HEK293 (cell line): Measurements from ENCODE around the gene CD151.

ENCODE experiments used
- ZBTB21 ChIP-seq: fragments of 450-650 bp; formaldehyde crosslinking; IDR thresholded peaks from 2 replicates; pipeline ENCODE4 v1.5.1; 2017; ENCODE audit warnings: missing biosample characterization, missing genetic modification characterization
- ZNF132 ChIP-seq: fragments of 450-650 bp; formaldehyde crosslinking; IDR thresholded peaks from 2 replicates; pipeline ENCODE4 v1.5.1; 2017; ENCODE audit warnings: missing biosample characterization, missing genetic modification characterization, borderline replicate concordance
- TF ChIP-seq, protein P1 (sequence below): fragments of 450-650 bp; formaldehyde crosslinking; IDR thresholded peaks from 2 replicates; pipeline ENCODE4 v1.5.1; 2017; ENCODE audit warnings: missing biosample characterization, missing genetic modification characterization
- TF ChIP-seq, protein P2 (sequence below): fragments of 450-650 bp; formaldehyde crosslinking; IDR thresholded peaks from 2 replicates; pipeline ENCODE4 v1.5.1; 2016; ENCODE audit warnings: missing biosample characterization, missing genetic modification characterization

DNA sequence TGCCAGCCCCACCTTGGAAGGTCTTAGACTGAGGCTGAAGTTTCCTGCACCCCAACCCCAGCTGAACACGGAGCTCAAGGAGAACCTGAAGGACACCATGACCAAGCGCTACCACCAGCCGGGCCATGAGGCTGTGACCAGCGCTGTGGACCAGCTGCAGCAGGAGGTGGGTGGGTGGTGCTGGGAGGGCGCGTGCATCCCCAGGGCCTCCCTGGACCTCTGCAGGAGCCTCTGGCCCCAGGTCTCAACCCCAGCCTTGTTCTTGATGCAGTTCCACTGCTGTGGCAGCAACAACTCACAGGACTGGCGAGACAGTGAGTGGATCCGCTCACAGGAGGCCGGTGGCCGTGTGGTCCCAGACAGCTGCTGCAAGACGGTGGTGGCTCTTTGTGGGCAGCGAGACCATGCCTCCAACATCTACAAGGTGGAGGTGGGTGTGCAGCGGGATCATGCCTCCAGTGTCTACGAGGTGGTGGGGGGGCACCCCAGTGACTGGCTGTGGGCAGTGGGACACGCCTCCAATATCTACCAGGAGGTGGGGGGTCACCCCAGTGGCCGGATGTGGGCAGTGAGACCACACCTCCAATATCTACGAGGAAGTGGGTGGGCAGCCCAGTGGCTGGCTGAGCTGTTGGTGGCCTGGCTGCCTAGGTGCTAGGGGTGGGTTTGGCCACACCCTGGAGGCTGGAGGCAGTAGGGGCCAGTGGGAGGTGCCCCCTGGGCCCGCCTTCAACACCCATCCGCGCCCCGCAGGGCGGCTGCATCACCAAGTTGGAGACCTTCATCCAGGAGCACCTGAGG is 4.6 kb downstream of the CD151 start:
- TF ChIP-seq ZNF132 (tag by site-specific recombination) (no peak), ZBTB21 (no peak)
- TF ChIP-seq, protein P1, sequence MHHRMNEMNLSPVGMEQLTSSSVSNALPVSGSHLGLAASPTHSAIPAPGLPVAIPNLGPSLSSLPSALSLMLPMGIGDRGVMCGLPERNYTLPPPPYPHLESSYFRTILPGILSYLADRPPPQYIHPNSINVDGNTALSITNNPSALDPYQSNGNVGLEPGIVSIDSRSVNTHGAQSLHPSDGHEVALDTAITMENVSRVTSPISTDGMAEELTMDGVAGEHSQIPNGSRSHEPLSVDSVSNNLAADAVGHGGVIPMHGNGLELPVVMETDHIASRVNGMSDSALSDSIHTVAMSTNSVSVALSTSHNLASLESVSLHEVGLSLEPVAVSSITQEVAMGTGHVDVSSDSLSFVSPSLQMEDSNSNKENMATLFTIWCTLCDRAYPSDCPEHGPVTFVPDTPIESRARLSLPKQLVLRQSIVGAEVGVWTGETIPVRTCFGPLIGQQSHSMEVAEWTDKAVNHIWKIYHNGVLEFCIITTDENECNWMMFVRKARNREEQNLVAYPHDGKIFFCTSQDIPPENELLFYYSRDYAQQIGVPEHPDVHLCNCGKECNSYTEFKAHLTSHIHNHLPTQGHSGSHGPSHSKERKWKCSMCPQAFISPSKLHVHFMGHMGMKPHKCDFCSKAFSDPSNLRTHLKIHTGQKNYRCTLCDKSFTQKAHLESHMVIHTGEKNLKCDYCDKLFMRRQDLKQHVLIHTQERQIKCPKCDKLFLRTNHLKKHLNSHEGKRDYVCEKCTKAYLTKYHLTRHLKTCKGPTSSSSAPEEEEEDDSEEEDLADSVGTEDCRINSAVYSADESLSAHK: no peak
- TF ChIP-seq, protein P2, sequence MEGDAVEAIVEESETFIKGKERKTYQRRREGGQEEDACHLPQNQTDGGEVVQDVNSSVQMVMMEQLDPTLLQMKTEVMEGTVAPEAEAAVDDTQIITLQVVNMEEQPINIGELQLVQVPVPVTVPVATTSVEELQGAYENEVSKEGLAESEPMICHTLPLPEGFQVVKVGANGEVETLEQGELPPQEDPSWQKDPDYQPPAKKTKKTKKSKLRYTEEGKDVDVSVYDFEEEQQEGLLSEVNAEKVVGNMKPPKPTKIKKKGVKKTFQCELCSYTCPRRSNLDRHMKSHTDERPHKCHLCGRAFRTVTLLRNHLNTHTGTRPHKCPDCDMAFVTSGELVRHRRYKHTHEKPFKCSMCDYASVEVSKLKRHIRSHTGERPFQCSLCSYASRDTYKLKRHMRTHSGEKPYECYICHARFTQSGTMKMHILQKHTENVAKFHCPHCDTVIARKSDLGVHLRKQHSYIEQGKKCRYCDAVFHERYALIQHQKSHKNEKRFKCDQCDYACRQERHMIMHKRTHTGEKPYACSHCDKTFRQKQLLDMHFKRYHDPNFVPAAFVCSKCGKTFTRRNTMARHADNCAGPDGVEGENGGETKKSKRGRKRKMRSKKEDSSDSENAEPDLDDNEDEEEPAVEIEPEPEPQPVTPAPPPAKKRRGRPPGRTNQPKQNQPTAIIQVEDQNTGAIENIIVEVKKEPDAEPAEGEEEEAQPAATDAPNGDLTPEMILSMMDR (tag by site-specific recombination): no peak
